Epithelial cell of esophagus (primary cell): ENCODE measurements around the gene RDH14.
A peak's percentile ranks its signal among the peaks of the same experiment; 100 is the strongest.

ENCODE experiments used
- DNase-seq: peaks from one replicate; pipeline ENCODE4 v3.0.0; 2010; ENCODE audit warnings: low read depth
- H3K4me3 ChIP-seq: 2 replicates; pipeline ENCODE4 v1.5.1; 2011; ENCODE audit warnings: mild to moderate bottlenecking, low read length, control low read depth
- TF ChIP-seq, protein P1 (sequence below): IDR thresholded peaks from 2 replicates; pipeline ENCODE4 v1.5.1; 2011; ENCODE audit warnings: low read depth, mild to moderate bottlenecking, low read length, control low read depth, inconsistent platforms; ENCODE audit not compliant: insufficient read depth; ENCODE audit errors: missing control alignments

The RDH14 gene

DNA sequence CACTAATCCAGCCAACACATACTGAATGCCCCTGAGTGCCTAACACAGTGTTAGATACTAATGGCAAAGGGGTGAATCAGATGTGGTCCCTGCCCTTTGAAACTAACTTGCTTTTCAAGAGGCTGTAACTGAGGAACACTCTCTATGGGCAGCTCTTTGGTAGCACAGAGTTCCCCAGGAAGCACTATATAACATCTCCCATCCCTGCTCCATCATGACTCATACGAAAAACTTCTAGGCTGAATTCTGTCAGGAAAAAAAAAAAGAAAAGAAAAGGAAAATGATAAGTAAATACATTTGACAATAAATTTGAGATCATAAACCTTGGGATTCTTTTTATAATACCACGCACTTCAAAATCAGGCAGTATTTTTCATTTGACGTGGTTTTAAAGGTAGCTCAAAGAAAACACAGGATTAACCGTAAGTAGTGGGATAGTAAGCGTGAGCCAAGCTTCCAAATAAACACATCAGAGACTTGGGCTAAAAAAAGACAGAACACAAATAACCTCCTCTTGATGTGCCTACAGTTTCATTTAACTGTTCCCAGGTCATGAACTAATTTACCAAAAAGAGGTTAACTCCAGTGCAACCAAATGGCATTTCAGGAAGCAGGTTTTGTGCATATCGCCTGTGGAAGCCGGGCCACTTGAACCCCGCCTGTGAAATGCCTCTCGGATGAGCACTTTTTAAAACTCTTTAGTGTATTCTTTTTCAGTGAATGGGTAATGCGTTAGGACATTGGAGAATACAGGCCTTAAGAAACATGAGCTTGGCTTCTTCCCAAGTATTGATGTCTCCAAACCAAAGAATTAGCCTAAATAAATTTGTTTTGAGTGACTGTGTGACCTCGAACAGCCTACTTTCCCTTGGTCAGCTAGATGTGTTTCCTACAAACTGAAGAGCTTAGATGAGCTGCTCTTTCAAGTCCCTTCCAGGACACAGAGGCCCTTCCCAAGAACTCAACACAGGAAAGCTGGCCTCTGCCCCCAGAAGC, 42.0 kb downstream of the RDH14 start:
- TF ChIP-seq, protein P1, sequence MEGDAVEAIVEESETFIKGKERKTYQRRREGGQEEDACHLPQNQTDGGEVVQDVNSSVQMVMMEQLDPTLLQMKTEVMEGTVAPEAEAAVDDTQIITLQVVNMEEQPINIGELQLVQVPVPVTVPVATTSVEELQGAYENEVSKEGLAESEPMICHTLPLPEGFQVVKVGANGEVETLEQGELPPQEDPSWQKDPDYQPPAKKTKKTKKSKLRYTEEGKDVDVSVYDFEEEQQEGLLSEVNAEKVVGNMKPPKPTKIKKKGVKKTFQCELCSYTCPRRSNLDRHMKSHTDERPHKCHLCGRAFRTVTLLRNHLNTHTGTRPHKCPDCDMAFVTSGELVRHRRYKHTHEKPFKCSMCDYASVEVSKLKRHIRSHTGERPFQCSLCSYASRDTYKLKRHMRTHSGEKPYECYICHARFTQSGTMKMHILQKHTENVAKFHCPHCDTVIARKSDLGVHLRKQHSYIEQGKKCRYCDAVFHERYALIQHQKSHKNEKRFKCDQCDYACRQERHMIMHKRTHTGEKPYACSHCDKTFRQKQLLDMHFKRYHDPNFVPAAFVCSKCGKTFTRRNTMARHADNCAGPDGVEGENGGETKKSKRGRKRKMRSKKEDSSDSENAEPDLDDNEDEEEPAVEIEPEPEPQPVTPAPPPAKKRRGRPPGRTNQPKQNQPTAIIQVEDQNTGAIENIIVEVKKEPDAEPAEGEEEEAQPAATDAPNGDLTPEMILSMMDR = no peak
- no peak overlapping the region for H3K4me3 ChIP-seq
- DNase-seq = peak; percentile 18

- H3K4me3 ChIP-seq = no peak overlapping the region
- DNase-seq = no peak
- TF ChIP-seq, protein P1 = no peak
Observed at GRCh38 chr2:18517386-18517785, 43.1 kb downstream of the RDH14 start.

GRCh38 chr2:18516112-18516511, 44.3 kb downstream of the RDH14 start:
- no peak overlapping the region for H3K4me3 ChIP-seq
- DNase-seq = no peak
- TF ChIP-seq, protein P1 = no peak

DNA sequence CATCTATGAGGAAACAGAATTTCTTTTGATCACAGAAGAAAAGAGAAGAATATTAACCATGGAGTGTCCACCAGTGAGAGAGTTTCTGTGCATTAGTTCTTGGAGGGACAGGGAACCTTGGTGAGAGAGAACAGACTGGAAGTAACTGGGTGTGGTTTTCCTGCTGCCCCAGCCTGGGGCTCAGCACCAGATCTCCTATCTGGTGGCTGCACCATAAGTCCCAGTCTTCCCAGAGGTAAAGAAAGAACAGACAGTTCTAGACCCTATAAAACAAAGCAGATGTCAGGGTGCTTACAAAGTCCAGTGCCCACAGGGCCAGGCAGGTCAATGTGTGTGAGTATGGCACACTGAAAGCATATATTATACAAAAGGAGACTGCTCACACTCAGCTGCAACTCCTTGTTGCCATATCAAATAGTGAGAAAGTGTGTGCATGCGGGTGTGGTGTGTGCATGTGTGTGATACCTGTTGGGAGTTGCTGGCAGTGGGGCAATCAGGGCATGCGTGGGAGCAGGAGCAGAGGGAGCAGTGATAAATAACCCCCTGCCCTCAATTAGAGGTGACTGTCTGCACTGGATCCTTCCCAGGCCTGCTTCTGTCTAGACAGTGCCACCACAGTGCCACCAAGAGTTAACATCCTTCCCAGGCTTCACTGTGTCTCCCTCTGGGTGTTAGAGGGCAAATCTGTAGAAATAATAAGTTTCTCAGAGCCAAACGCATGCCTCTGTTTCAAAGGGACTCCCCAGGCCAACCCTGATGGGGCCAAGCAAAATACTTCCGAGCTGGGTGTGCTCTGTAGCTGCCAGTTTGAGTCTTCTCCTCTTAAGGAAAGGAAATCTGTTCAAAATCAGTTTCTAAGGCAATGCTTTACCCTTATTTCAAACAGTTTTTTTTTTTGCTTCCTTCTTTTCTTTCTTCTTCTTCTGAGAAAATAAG, 45.7 kb downstream of the RDH14 start:
- no peak for DNase-seq
- H3K4me3 ChIP-seq = no peak overlapping the region
- TF ChIP-seq, protein P1 = no peak

DNA sequence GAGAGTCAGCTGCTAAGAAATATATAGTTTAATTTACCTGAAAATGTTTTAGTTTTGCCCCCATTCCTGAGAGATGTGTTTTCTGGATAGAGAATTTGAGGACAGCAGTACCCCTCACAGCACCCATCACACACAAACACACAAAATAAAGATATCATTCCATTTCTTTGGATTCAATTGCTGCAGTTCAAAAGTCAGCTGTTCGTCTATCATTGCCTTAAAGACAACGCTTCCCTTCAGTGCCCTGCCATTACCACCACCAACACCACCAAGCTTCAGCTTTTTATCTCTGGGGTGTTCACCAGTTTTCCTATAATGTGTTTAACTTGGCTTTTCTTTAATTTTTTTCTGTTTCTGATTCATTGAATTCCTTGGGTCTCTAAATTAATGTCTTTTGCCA, 49.7 kb downstream of the RDH14 start:
- no peak overlapping the region for H3K4me3 ChIP-seq
- DNase-seq = no peak
- TF ChIP-seq, protein P1 = no peak

DNA sequence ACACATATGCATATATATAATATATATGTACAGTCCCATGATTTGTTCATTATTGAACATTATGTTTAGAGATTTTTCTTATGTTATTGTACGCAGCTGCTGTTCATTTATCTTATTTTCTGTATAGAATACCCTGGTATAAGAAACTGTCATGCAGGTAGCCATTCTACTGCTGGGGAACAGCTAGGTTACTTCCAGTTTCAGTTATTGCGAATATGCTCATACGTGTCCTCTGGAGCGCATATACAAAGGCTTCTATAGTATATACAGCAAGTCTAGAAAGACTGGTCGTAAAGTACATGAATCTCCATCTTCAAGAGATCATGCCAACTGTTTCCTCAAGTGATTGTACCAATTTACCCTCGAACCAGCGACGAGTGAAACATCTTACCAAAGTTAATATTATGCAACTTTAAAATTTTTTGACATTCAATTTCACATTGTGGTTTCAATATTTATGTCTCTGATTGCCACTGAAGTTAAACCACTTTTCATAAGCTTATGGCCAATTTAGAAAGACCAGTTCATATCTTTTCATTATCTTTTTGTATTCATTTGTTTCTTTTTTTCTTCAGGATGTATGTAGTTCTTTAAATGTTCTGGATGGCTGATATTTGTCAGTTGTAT, 53.5 kb downstream of the RDH14 start:
- DNase-seq = no peak
- no peak overlapping the region for H3K4me3 ChIP-seq
- TF ChIP-seq, protein P1 = no peak
